GM19023 (cell line): ENCODE data around the gene POLDIP2.

Experiments used
- ATAC-seq: cut with Tn5 transposase; IDR thresholded peaks from one replicate; pipeline ENCODE4 v1.9.1; 2021; ENCODE audit warnings: mild to moderate bottlenecking, moderate library complexity; ENCODE audit not compliant: unreplicated experiment

POLDIP2 gene

DNA sequence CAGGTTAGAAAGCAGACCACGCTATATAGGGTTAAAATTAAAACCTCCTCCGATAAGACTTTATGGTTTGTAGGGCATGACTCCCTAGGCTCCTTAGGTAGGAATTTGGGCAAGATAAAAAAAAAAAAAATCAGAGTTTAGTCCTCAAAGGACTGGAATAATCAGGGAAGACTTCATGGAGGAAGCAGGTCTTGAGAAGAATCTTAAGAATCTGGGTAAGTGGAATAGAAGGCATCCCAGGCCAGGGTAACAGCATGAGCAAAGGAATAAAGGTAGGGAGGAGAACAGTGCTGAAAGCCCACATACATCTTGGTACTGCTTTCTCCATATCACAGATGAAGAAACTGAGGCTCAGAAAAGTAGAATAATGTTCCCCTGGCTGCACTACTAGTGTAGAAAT lies 33.2 kb upstream of the POLDIP2 start:
- no peak for ATAC-seq

DNA sequence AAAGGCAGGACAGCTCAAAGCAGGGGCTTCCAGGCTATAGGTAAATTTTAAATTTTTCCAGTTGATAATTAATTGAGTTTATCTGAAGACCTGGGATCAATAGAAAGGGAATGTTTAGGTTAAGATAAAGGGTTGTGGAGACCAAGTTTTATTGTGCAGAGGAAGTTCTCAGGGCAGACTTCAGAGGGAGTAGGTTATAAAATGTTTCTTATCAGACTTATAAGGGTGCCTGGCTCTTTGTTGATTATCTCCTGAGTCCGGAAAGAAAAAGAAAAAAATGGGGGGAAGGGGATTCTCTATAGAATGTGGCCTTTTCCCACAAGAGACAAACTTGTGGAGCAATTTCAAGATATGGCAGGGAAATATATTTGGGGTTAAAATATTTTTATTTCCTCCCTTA lies 32.8 kb upstream of the POLDIP2 start:
- ATAC-seq = no peak

DNA sequence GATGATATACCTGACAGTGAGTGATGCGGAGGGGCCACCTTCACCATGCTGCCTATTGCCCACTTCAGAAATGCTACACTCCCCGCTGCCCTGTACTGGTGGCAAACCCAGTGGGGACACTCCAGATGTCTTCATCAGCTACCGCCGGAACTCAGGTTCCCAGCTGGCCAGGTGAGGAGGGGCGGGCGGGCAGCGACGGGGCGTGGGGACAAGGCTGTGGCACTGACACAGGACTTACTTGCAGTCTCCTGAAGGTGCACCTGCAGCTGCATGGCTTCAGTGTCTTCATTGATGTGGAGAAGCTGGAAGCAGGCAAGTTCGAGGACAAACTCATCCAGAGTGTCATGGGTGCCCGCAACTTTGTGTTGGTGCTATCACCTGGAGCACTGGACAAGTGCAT lies 30.8 kb upstream of the POLDIP2 start:
- no peak for ATAC-seq

GRCh38 chr17:28386391-28386790 lies 29.1 kb upstream of the POLDIP2 start:
- ATAC-seq = no peak

DNA sequence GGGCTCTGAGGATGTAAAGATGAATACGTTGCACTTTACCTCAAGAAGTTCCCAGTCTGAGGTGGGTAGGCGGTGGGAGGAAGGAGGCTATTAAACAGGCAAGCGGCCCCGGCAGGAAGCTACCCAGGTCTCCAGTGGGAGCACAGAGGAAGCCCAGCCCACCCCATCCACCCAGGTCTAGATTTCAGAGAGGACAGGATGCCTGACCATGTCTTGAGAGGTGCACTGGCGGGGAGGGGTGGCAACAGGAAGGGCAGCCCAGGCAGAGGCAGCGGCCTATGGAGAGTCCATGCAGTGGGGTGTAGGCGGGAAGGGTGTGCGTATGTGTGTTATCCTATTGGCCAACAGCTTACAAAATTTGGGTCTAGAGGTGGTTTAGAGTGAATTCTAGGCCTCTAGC lies 28.1 kb upstream of the POLDIP2 start:
- ATAC-seq = no peak

DNA sequence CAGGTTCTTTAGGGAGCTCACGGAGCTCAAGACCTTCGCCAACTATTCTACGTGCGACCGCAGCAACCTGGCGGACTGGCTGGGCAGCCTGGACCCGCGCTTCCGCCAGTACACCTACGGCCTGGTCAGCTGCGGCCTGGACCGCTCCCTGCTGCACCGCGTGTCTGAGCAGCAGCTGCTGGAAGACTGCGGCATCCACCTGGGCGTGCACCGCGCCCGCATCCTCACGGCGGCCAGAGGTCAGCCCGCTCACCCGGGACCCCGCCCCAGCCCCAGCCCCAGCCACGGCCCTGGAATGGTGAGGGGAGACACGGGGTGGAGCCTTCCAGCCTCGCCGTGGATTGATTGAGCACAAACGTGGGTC lies 27.7 kb upstream of the POLDIP2 start:
- peak; percentile 32 for ATAC-seq

DNA sequence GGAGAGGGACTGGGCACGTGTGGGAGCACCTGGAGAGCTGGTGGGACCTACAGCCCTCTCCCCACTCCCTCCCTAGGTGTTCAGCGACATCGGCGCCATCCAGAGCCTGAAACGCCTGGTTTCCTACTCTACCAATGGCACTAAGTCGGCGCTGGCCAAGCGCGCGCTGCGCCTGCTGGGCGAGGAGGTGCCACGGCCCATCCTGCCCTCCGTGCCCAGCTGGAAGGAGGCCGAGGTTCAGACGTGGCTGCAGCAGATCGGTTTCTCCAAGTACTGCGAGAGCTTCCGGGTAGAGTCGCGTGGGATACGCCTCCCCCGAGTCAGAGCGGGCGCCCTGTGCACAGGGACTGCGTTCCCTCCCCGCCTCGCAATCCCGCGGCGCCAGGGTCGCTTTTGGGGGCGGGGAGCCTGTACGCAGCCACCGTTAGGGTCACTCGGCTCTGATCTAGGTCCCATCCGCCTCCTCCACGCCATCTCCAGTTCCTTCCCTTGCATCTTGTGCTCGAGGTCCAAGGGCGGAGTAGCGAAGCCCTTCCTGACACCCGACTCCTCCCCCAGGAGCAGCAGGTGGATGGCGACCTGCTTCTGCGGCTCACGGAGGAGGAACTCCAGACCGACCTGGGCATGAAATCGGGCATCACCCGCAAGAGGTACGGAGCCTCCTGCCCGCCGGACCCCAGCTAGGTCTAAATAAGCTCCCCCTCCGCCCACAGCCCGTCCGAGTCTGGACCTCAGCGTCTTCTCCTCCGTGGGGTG lies 27.1 kb upstream of the POLDIP2 start:
- peak; percentile 81 for ATAC-seq

DNA sequence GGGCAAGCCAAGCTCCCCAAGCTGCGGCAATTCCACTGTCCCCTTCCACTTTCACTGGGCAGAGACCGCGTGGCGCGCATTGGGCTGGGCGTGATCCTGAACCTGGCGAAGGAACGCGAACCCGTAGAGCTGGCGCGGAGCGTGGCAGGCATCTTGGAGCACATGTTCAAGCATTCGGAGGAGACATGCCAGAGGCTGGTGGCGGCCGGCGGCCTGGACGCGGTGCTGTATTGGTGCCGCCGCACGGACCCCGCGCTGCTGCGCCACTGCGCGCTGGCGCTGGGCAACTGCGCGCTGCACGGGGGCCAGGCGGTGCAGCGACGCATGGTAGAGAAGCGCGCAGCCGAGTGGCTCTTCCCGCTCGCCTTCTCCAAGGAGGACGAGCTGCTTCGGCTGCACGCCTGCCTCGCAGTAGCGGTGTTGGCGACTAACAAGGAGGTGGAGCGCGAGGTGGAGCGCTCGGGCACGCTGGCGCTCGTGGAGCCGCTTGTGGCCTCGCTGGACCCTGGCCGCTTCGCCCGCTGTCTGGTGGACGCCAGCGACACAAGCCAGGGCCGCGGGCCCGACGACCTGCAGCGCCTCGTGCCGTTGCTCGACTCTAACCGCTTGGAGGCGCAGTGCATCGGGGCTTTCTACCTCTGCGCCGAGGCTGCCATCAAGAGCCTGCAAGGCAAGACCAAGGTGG lies 24.0 kb upstream of the POLDIP2 start:
- no peak for ATAC-seq

- ATAC-seq = no peak
These were observed 22.8 kb upstream of the POLDIP2 start for GRCh38 chr17:28379814-28380801.

DNA sequence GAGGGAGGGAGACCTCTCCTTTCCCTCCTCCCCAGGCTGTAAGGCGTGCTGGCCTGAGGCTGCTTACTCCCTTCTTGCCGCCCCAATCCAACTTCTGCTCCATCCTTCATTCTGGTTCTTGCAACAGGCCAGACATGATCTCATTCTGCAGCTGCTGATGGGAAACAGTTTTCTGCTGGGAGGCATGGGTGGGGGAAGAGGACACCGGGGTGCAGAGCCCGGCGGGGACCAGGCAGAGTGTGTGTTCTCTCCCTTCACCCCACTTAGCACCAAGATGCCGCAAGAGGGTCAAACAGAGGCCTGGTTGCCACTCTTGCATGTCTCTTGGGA lies 15.6 kb upstream of the POLDIP2 start:
- ATAC-seq = no peak

GRCh38 chr17:28372203-28372944 lies 15.0 kb upstream of the POLDIP2 start:
- ATAC-seq = no peak

DNA sequence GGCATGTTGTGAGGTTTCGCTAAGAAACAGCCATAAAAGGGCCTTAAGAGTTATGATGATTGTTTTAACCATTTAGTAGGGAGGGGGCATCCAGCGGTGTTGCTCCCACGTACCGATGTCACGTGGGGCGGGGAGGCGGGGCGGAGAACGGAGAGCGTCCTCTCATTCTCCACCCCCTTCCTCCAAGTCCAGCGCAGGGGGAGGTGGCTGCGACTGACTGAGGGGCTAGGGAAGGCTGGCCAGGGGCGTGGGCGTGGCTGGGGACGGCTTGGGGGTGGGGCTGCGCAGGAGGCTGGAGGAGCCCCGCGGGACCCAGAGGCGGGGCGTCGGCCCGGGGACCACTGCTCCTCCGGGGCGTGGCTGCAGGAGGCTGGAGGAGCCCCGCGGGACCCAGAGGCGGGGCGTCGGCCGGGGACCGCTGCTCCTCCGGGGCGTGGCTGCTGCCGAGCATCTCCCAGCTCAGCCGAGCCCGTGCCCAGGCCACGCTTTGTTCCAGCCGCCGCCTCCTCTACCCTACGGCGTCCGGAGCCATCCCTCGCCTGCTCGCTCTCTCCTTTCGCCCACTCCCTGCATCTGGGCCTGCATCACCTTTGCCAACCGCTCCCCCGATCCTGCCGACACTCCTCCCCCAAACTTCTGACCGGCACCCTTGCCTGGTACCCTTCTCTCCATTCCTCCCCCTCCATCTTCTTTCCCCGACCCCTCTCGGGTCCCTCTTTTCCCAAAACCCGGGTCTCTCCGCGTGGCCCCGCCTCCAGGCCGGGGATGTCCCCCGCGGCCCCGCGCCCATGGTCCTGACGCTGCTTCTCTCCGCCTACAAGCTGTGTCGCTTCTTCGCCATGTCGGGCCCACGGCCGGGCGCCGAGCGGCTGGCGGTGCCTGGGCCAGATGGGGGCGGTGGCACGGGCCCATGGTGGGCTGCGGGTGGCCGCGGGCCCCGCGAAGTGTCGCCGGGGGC lies 14.2 kb upstream of the POLDIP2 start, which contains the start of gene SARM1:
Gene SARM1, plus strand, starts transcription at position 450 of the 958 bp plus-strand sequence. Its CDS starts 339 bp downstream, at position 789.
- peak; percentile 85 for ATAC-seq

- no peak for ATAC-seq
These were observed 13.4 kb upstream of the POLDIP2 start for GRCh38 chr17:28370744-28371103.

DNA sequence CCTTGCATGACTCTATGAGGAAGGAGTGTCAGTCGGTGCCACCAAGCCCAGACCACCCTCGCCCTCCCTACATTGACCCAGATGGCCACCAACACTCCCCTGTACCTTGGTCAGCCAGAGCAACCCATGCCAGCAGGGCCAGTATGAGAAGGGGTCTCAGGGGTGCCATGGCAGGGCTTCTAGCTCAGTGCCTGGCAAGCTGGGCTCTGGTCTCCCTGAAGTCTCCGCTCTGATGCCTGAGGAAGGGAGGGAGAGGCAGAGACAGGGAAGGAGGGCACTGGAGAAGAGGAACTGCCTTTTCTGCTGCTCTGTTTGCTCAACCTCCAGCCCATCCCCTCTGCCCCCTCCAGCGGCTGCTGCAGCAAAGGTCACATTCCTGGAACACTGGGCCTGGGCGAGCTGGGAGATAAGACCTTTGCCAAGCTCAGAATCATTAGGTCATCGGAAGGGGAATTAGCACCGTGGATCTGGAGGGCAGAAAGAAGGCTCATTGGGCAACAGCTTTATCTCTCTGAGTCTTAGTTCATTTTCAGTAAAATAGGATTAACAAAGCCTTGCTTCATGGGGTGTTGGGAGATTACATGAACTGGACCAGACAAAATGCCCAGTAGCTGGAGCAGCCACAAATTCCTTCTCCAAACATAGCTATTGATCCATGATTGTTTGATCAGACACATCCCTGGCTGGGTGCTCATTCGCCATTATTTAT lies 12.9 kb upstream of the POLDIP2 start, which contains the start of gene VTN:
Gene VTN, minus strand, starts transcription at position 273 of the 709 bp plus-strand sequence. Its CDS starts 104 bp downstream, at position 169.
- no peak for ATAC-seq

DNA sequence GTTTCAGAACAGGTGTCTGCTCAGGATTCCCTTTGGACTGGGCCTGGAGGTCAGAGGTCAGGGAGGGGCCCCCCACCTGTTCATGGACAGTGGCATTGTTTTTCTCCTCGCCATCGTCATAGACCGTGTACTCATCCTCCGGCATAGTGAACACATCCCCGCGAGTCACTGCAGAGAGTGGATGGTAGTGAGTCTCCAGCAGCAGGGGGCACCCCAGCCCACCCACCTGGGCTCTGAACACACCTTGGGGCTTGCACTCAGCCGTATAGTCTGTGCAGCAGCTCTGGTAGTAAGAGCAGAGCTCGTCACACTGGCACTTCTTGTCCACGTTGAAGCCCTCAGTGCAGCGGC lies 12.3 kb upstream of the POLDIP2 start:
- no peak for ATAC-seq

- ATAC-seq = no peak
These were observed 11.8 kb upstream of the POLDIP2 start for GRCh38 chr17:28368915-28369683.

DNA sequence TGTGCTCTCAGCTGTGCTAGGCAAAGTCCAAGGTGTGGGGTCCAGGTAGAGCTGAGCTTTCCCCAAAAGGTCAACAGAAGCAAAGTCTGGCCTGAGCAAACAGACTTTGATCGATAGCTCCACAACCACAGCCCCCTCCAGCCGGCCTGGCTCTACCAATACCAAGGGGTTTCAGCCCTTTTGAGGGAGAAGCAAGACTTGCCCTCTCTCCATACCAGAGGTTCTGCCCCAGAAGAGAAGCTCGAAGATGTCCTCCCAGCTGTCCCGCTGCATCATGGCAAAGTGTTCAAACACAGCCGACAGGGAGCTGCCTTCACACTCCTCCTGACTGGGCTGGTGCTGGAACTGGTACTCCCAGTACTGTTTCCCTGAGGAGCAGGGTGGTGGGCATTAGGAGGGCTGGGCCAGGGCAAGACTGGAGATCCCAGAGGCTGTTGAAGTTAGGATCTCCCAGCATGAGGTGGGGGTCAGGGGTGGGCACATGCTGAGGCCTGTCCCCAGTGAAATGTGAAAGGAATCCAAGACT lies 11.0 kb upstream of the POLDIP2 start:
- no peak for ATAC-seq
